ENCODE results near the gene CDK12.
"Not testable (repeated sequence)": the region's sequence is repeated elsewhere in the genome, so short reads cannot be mapped to it uniquely, and the experiment has no call there.

CDK12 gene

DNA sequence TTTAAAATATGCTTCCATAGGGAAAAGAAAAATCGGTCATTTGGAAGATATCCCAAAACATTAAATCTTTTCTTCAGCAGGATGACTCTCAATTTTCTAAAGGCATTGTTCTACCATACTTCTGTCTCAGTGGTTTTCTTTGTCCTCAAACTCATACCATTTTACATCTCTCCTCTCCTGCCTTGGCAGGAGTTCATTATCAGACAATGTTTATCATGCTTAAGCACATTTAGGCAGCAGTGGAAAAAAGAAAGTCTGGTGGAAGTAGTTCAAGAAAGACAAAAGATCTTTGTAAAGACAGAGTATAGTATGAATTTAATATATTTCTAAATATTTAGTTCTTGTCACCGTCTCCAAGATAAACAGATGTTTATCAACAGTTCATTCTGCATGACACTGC, 68.2 kb downstream of the CDK12 start:
- H3K4me3 ChIP-seq (ENCODE audit: control insufficient read depth, low read depth, low read length), result no peak overlapping the region
- TF ChIP-seq, protein P1, sequence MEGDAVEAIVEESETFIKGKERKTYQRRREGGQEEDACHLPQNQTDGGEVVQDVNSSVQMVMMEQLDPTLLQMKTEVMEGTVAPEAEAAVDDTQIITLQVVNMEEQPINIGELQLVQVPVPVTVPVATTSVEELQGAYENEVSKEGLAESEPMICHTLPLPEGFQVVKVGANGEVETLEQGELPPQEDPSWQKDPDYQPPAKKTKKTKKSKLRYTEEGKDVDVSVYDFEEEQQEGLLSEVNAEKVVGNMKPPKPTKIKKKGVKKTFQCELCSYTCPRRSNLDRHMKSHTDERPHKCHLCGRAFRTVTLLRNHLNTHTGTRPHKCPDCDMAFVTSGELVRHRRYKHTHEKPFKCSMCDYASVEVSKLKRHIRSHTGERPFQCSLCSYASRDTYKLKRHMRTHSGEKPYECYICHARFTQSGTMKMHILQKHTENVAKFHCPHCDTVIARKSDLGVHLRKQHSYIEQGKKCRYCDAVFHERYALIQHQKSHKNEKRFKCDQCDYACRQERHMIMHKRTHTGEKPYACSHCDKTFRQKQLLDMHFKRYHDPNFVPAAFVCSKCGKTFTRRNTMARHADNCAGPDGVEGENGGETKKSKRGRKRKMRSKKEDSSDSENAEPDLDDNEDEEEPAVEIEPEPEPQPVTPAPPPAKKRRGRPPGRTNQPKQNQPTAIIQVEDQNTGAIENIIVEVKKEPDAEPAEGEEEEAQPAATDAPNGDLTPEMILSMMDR (conservative IDR thresholded peaks at IDR 0.05; ENCODE audit: control insufficient read depth, insufficient read depth, low read depth, low read length), result no peak
- no peak for DNase-seq (ENCODE audit: low read depth)

- DNase-seq (ENCODE audit: low read depth), result no peak
- no peak overlapping the region for H3K4me3 ChIP-seq (ENCODE audit: control insufficient read depth, low read depth, low read length)
- TF ChIP-seq, protein P1 (conservative IDR thresholded peaks at IDR 0.05; ENCODE audit: control insufficient read depth, insufficient read depth, low read depth, low read length), result no peak
Observed at GRCh38 chr17:39530513-39530912, 69.2 kb downstream of the CDK12 start.

DNA sequence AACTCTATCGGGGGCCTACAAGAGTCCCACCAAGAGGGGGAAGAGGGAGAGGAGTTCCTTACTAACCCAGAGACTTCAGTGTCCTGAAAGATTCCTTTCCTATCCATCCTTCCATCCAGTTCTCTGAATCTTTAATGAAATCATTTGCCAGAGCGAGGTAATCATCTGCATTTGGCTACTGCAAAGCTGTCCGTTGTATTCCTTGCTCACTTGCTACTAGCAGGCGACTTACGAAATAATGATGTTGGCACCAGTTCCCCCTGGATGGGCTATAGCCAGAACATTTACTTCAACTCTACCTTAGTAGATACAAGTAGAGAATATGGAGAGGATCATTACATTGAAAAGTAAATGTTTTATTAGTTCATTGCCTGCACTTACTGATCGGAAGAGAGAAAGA, 70.0 kb downstream of the CDK12 start:
- DNase-seq (ENCODE audit: low read depth), result no peak
- H3K4me3 ChIP-seq (ENCODE audit: control insufficient read depth, low read depth, low read length), result no peak overlapping the region
- TF ChIP-seq, protein P1 (conservative IDR thresholded peaks at IDR 0.05; ENCODE audit: control insufficient read depth, insufficient read depth, low read depth, low read length), result no peak

- no peak overlapping the region for H3K4me3 ChIP-seq (ENCODE audit: control insufficient read depth, low read depth, low read length)
- DNase-seq (ENCODE audit: low read depth), result no peak
- TF ChIP-seq, protein P1 (conservative IDR thresholded peaks at IDR 0.05; ENCODE audit: control insufficient read depth, insufficient read depth, low read depth, low read length), result no peak
Observed at GRCh38 chr17:39533891-39534290, 72.6 kb downstream of the CDK12 start.

GRCh38 chr17:39534768-39535405, 73.6 kb downstream of the CDK12 start:
- DNase-seq (ENCODE audit: low read depth), result no peak
- TF ChIP-seq, protein P1 (conservative IDR thresholded peaks at IDR 0.05; ENCODE audit: control insufficient read depth, insufficient read depth, low read depth, low read length), result no peak
- H3K4me3 ChIP-seq (ENCODE audit: control insufficient read depth, low read depth, low read length), result no peak overlapping the region

DNA sequence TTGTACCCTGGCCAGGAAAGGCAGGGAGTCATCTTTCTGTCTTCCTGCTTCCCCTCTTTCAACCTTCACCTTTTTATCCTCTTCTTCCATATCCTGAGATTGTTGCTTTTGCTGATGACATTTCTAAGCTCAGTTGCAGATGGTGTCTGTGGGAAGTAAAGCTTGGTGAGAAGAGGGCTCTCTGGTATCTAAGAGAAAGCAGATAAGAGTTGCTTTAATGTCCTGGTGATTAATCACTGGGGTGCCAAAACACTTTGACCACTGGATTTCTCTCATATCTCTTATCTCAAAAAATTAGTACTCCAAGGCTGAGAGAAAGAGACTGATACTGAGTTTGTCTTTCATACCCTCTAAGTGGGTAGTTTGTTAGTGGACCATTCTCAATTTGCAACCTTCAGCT, 75.2 kb downstream of the CDK12 start:
- no peak for DNase-seq (ENCODE audit: low read depth)
- TF ChIP-seq, protein P1 (conservative IDR thresholded peaks at IDR 0.05; ENCODE audit: control insufficient read depth, insufficient read depth, low read depth, low read length), result no peak
- H3K4me3 ChIP-seq (ENCODE audit: control insufficient read depth, low read depth, low read length), result no peak overlapping the region

GRCh38 chr17:39537364-39537763, 76.1 kb downstream of the CDK12 start:
- not testable (repeated sequence) for H3K4me3 ChIP-seq (ENCODE audit: control insufficient read depth, low read depth, low read length); DNase-seq (ENCODE audit: low read depth)
